Mucosa of descending colon (tissue), 3 donors: Measurements from ENCODE around the gene WDFY4. TPM values are rescaled to one million over a fixed set of nuclear protein-coding genes. Genes with fewer than 3 reads are reported as not detected.

Experiments used
- ATAC-seq: fragments of 200-7000 bp; cut with Tn5 transposase; one replicate; pipeline ENCODE4 v1.9.1; 2020; ENCODE audit warnings: mild to moderate bottlenecking, moderate library complexity
- DNase-seq, 3 donors: peaks; one replicate each; pipeline ENCODE4 v3.0.0-alpha.2; 2020
- H3K36me3 ChIP-seq: fragments of 200-600 bp; one replicate; pipeline ENCODE4 v1.8.0; 2021; ENCODE audit warnings: low read depth, mild to moderate bottlenecking
- H3K4me1 ChIP-seq: fragments of 200-600 bp; one replicate; pipeline ENCODE4 v1.8.0; 2021; ENCODE audit warnings: low read depth, mild to moderate bottlenecking
- H3K4me3 ChIP-seq: fragments of 200-600 bp; one replicate; pipeline ENCODE4 v1.8.0; 2021; ENCODE audit warnings: mild to moderate bottlenecking
- H3K9me3 ChIP-seq: fragments of 200-600 bp; one replicate; pipeline ENCODE4 v1.8.0; 2021; ENCODE audit warnings: mild to moderate bottlenecking
- CTCF ChIP-seq: fragments of 200-600 bp; IDR thresholded peaks from one replicate; pipeline ENCODE4 v1.8.0; 2022; ENCODE audit warnings: antibody characterized with exemption, mild to moderate bottlenecking
- intact Hi-C, 2 donors: fragments of 100-400 bp; cut with DNase I in 1 of 2; cut with micrococcal nuclease in 1 of 2; formaldehyde crosslinking; loops; one replicate each; pipeline versions ENCODE4 v1.11.0 to v1.11.1; 2022; cut with DNase I, micrococcal nuclease
- total RNA-seq, 3 donors: library from RNA; stranded (reverse); fragmentation: NEBNext Ultra II Directional in 2 of 3; extraction: Animal tissue kit (Norgen Biotek cat#: 25700) in 2 of 3; gene quantifications; one replicate each; pipeline versions ENCODE4 v1.2.1 to v1.2.4, GENCODE V29; 2021 to 2023
- donor health status: DM: no; HTN: no; CAD: no; lungs with moderate emphysema.
- donor health status: DM: no; HTN: no; CAD: no.
- donor health status: DM: no; HTN: yes; CAD: no.

The WDFY4 gene
- total RNA-seq, 3 donors from 2014 or later, result 2.1 to 3.3 (median 2.2) TPM

- no peak for ATAC-seq
- intact Hi-C loops, result no loop called here
- TF ChIP-seq CTCF, result no peak
- Histone ChIP-seq H3K4me3 (no peak overlapping the region), H3K36me3 (no peaks in the 10 kb centered on the region), H3K4me1 (no peaks in the 10 kb centered on the region), H3K9me3 (no peaks in the 10 kb centered on the region)
- DNase-seq, result no peak
Observed at GRCh38 chr10:48896756-48897440, 212.2 kb downstream of the WDFY4 start.

GRCh38 chr10:48897441-48897790 lies 212.7 kb downstream of the WDFY4 start:
- DNase-seq (no peak), ATAC-seq (no peak)
- intact Hi-C loops, result no loop called here

GRCh38 chr10:48898426-48898825 lies 213.8 kb downstream of the WDFY4 start:
- intact Hi-C loops, result no loop called here
- no peak for TF ChIP-seq CTCF
- no peak for ATAC-seq
- DNase-seq, result no peak
- Histone ChIP-seq H3K9me3 (no peaks in the 10 kb centered on the region), H3K36me3 (no peaks in the 10 kb centered on the region), H3K4me1 (no peaks in the 10 kb centered on the region), H3K4me3 (no peak overlapping the region)

More at GRCh38 chr10:48897441-48897790, 212.7 kb downstream of the WDFY4 start:
- Histone ChIP-seq H3K36me3 (no peaks in the 10 kb centered on the region), H3K4me3 (no peak overlapping the region), H3K4me1 (no peaks in the 10 kb centered on the region), H3K9me3 (no peaks in the 10 kb centered on the region)
- no peak for TF ChIP-seq CTCF

GRCh38 chr10:48899781-48900180 lies 215.1 kb downstream of the WDFY4 start:
- Histone ChIP-seq H3K9me3 (no peaks in the 10 kb centered on the region), H3K36me3 (no peaks in the 10 kb centered on the region), H3K4me3 (no peak overlapping the region), H3K4me1 (no peaks in the 10 kb centered on the region)
- ATAC-seq, result no peak
- no peak for TF ChIP-seq CTCF
- intact Hi-C loops, result no loop called here
- no peak for DNase-seq

GRCh38 chr10:48900371-48900801 lies 215.7 kb downstream of the WDFY4 start:
- no peaks in the 10 kb centered on the region for H3K36me3 ChIP-seq
- no peak for ATAC-seq
- TF ChIP-seq CTCF, result no peak
- H3K4me3 ChIP-seq, result no peak overlapping the region
- no peak for DNase-seq
- intact Hi-C loops, result no loop called here
- no peaks in the 10 kb centered on the region for H3K4me1 ChIP-seq
- H3K9me3 ChIP-seq, result no peaks in the 10 kb centered on the region

GRCh38 chr10:48901319-48901718 lies 216.6 kb downstream of the WDFY4 start:
- intact Hi-C loops, result no loop called here
- no peak for TF ChIP-seq CTCF
- no peaks in the 10 kb centered on the region for H3K9me3 ChIP-seq

More at GRCh38 chr10:48901319-48901718, 216.6 kb downstream of the WDFY4 start:
- ATAC-seq, result peak; percentile 26
- Histone ChIP-seq H3K4me1 (no peaks in the 10 kb centered on the region), H3K4me3 (no peak overlapping the region), H3K36me3 (no peaks in the 10 kb centered on the region)
- no peak for DNase-seq
